H54 (cell line): ENCODE data around the gene PRKCI.

ENCODE experiments used
- DNase-seq: peaks from one replicate; pipeline ENCODE4 v3.0.0; 2011; ENCODE audit warnings: low spot score, mixed read lengths; ENCODE audit not compliant: insufficient read length
- FAIRE-seq: peaks from 3 replicates; lab custom pipeline; 2011; peaks lifted over from hg19 to GRCh38; lab: Jason Lieb, UNC
- POLR2A ChIP-seq: IDR thresholded peaks from 2 replicates; pipeline ENCODE4 v1.6.1; 2011; ENCODE audit warnings: low read depth, mild to moderate bottlenecking, low read length

Gene PRKCI

DNA sequence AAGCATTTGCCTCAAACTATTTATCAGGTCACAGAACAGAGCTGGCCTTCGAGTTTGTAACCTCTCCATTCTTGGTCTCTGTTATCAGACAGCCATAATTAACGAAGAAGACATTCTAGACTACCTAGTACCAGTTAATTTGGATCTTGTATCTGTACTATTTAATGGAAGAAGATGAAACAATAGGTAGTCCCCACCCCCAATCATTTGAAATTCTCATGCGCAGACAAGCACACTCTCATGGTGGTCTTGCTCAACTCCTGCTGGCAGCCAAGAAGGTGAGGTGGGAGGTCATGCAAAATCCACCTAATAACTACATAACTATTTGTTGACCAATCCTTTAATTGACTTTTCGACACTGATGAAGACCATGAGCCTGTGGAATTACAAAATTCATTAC is 132.5 kb downstream of the PRKCI start:
- no peak for FAIRE-seq
- DNase-seq: no peak
- no peak for TF ChIP-seq POLR2A
